Subcutaneous adipose tissue (tissue), 4 donors: ENCODE measurements around the gene ERC1. TPM values are rescaled to one million over a fixed set of nuclear protein-coding genes. Genes with fewer than 3 reads are reported as not detected.

Experiments
- total RNA-seq, 4 donors: library from RNA; depleted of rRNA; stranded (reverse); fragments of >200 nt; gene quantifications; one replicate each; pipeline ENCODE4 v1.1.0, GENCODE V29; 2016
- TF ChIP-seq, protein P1 (sequence below): fragments of 450-650 bp; IDR thresholded peaks from one replicate; pipeline ENCODE4 v1.5.1; 2016; ENCODE audit warnings: low read depth, mild to moderate bottlenecking, control low read depth, antibody characterized with exemption, moderate library complexity

The ERC1 gene
- total RNA-seq, 4 donors from 2014 or later = 40.3 to 71.8 (median 62.3) TPM

DNA sequence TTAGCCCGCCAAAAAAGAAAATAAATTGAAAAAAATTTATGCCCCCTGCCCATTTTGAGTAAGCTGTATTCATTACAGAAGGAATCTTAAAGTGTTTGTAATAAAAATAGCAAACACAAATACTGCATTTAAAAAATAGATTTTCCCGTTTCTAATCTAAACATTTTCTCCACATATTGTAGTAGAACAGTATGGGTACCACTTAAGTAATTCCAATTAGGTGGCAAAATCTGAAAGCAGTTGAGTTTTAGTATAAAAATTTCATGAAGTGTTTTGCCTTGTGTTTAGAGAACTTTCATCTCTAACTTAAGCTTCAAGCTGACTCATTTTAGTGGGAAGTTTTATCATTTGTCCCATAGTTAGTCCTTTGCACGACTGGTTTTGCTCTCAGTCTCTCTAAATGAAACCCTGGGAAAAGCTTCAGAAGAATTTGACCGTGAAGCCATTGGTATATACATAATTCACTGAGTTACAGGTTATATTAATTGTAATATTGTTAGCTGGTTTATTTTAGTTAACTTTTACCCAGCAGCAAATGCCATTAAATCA lies 214.6 kb downstream of the ERC1 start:
- TF ChIP-seq, protein P1, sequence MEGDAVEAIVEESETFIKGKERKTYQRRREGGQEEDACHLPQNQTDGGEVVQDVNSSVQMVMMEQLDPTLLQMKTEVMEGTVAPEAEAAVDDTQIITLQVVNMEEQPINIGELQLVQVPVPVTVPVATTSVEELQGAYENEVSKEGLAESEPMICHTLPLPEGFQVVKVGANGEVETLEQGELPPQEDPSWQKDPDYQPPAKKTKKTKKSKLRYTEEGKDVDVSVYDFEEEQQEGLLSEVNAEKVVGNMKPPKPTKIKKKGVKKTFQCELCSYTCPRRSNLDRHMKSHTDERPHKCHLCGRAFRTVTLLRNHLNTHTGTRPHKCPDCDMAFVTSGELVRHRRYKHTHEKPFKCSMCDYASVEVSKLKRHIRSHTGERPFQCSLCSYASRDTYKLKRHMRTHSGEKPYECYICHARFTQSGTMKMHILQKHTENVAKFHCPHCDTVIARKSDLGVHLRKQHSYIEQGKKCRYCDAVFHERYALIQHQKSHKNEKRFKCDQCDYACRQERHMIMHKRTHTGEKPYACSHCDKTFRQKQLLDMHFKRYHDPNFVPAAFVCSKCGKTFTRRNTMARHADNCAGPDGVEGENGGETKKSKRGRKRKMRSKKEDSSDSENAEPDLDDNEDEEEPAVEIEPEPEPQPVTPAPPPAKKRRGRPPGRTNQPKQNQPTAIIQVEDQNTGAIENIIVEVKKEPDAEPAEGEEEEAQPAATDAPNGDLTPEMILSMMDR = no peak

DNA sequence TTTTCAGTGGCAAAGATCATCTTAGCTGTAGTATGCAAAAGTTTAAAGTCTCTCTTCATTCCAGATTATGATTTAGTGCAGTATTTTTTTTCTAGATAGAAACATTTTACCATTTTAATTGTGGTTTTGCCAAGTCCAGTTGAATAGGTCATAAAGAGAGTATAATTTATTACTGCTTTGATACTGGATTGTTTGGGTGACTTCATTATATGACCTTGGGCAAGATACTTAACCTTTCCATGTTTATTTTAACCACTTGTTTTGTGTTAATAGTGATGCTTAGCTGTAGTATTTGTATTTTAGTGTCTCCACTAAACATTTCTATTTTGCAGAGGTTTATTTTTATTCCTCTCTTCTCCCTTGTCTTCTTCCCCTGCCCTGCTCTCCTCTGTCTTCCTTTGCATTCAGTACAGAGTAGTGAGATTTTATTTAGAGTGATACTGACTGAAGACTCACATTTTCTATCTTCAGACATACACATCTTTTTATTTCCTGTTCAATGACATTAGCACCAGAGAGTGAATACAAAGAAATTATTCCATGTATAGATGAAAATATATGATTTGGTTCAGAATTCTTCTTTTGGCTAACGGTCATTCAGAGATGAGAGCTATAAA lies 215.2 kb downstream of the ERC1 start:
- TF ChIP-seq, protein P1 = no peak

- TF ChIP-seq, protein P1 = no peak
These were observed 216.3 kb downstream of the ERC1 start for GRCh38 chr12:1207276-1207675.

DNA sequence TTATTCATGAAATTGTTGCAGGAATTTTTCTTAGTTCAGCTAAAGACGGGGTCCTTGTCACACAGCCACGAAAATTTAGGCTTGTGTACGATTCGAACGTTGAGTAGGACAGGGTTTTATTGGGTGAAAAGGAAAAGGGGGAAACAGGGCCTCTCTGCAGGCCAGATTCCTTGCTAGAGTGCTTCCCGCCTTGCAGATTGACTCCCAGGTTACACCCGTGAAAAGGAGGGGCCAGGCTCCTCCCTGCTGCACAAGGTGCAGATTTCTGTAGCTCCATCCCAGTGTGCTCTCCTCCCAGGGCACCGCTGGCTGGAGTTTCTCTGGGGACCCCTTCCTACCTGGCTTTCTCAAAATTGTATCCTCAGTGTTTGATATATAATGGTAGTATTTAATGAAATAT lies 221.5 kb downstream of the ERC1 start:
- TF ChIP-seq, protein P1 = no peak

DNA sequence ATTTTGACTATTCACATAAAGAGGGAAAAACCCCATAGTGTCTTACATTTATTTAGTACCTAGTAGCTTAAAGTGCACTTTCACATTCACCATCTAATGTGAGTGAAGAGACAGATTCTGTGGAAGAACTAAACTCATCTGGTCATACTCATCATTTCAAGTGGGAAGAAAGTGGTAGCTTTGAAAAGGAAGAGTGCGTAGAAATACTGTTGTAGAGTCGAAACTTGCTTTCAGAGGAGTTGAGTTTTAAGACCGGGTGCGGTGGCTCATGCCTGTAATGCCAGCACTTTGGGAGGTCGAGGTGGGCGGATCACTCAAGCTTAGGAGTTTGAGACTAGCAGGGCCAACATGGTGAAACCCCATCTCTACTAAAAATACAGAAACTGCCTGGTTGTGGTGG lies 222.2 kb downstream of the ERC1 start:
- TF ChIP-seq, protein P1 = no peak

GRCh38 chr12:1213618-1214205 lies 222.7 kb downstream of the ERC1 start:
- TF ChIP-seq, protein P1 = no peak

- TF ChIP-seq, protein P1 = no peak
These were observed 225.5 kb downstream of the ERC1 start for GRCh38 chr12:1216560-1216959.
